Spleen (tissue), 11 donors: Measurements from ENCODE around the gene ROBO1. TPM values are rescaled to one million over a fixed set of nuclear protein-coding genes. Genes with fewer than 3 reads are reported as not detected.
A peak's percentile ranks its signal among the peaks of the same experiment; 100 is the strongest.

Experiments
- DNase-seq: peaks from one replicate; pipeline ENCODE4 v3.0.0-alpha.2; 2020
- H3K27ac ChIP-seq, 8 donors: fragments of 200-600 bp; sonication (generic) in 7 of 8; 1 replicate in 4 of 8; 2 replicates in 4 of 8; pipeline versions ENCODE4 v1.5.0 to v1.8.0; 2016 to 2021; ENCODE audit warnings: inconsistent platforms in 4 of 8, mild to moderate bottlenecking in 4 of 8, moderate library complexity in 1 of 8
- H3K27me3 ChIP-seq, 7 donors: fragments of 200-600 bp; sonication (generic) in 6 of 7; replicated peaks in 1 of 7; 1 replicate in 4 of 7; 2 replicates in 3 of 7; pipeline versions ENCODE4 v1.5.0 to v1.8.0; 2016 to 2021; ENCODE audit warnings: inconsistent platforms in 3 of 7, mild to moderate bottlenecking in 1 of 7
- H3K36me3 ChIP-seq, 6 donors: fragments of 200-600 bp; sonication (generic) in 5 of 6; 1 replicate in 4 of 6; 2 replicates in 2 of 6; pipeline versions ENCODE4 v1.5.0 to v1.8.0; 2016 to 2021; ENCODE audit warnings: inconsistent platforms in 2 of 6
- H3K4me1 ChIP-seq, 6 donors: fragments of 200-600 bp; sonication (generic) in 5 of 6; 1 replicate in 3 of 6; 2 replicates in 3 of 6; pipeline versions ENCODE4 v1.5.0 to v1.8.0; 2016 to 2021; ENCODE audit warnings: inconsistent platforms in 3 of 6
- H3K4me3 ChIP-seq, 8 donors: fragments of 200-600 bp; sonication (generic) in 7 of 8; 1 replicate in 4 of 8; 2 replicates in 4 of 8; pipeline versions ENCODE4 v1.5.0 to v1.8.0; 2016 to 2021; ENCODE audit warnings: inconsistent platforms in 4 of 8, mild to moderate bottlenecking in 4 of 8, moderate library complexity in 2 of 8
- H3K9me3 ChIP-seq, 8 donors: fragments of 200-600 bp; sonication (generic) in 7 of 8; 1 replicate in 4 of 8; 2 replicates in 4 of 8; pipeline versions ENCODE4 v1.5.0 to v1.8.0; 2016 to 2021; ENCODE audit warnings: inconsistent platforms in 4 of 8
- CTCF ChIP-seq, 11 experiments: fragments of 200-600 bp in 7 of 11; fragments of 450-650 bp in 4 of 11; sonication (generic) in 4 of 11; IDR thresholded peaks in 8 of 11; conservative IDR thresholded peaks in 3 of 11; 1 replicate in 7 of 11; 2 replicates in 4 of 11; pipeline versions ENCODE4 v1.4.0 to v1.8.0; 2016 to 2021; ENCODE audit warnings: antibody characterized with exemption in 11 of 11, inconsistent platforms in 4 of 11, mild to moderate bottlenecking in 1 of 11
- POLR2A ChIP-seq, 3 donors: fragments of 450-650 bp; IDR thresholded peaks; one replicate each; pipeline ENCODE4 v1.5.1; 2017; ENCODE audit warnings: antibody characterized with exemption in 3 of 3, mild to moderate bottlenecking in 1 of 3
- POLR2AphosphoS5 ChIP-seq, 3 donors: sonication (generic); formaldehyde crosslinking; IDR thresholded peaks; one replicate each; pipeline ENCODE4 v1.5.1; 2017; ENCODE audit warnings: antibody characterized with exemption in 3 of 3
- WGBS, 5 donors: extraction: QIAGEN DNeasy Blood & Tissue Kit in 3 of 5; methylation state at CpG; one replicate each; pipeline versions ENCODE4 v1.1.5 to v1.1.7; 2013 to 2018; 5-methylcytosine and 5-hydroxymethylcytosine counted together
- intact Hi-C: fragments of 100-400 bp; cut with DNase I; formaldehyde crosslinking; loops from one replicate; pipeline ENCODE4 v1.15.0; 2023; ENCODE audit warnings: low total_unique reads
- polyA plus RNA-seq, 3 donors: library from polyadenylated mRNA; stranded (reverse); fragments of 200-250 nt; gene quantifications; one replicate each; pipeline ENCODE4 v1.2.1, GENCODE V29; 2013
- total RNA-seq, 7 donors: library from RNA; depleted of rRNA in 3 of 7; stranded (reverse); fragments of >200 nt in 3 of 7; fragmentation: NEBNext Ultra II Directional in 4 of 7; extraction: Animal tissue kit (Norgen Biotek cat#: 25700) in 4 of 7; gene quantifications; one replicate each; pipeline versions ENCODE4 v1.1.0 to v1.2.1, GENCODE V29; 2016 to 2021
- donor health status: healthy with polysubstance abuse.
- donor health status: DM: no; HTN: no; CAD: no; lungs with moderate emphysema.
- donor health status: DM: no; HTN: no; CAD: no.
- donor health status: Bipolar disorder and iron deficiency.
- donor health status: healthy.
- donor health status: DM: no; HTN: no; CAD: no.
- donor health status: DM: yes; HTN: yes; CAD: no.

The ROBO1 gene
- total and polyA plus RNA-seq, 10 donors = 3.4 to 37.3 (median 26.0) TPM

GRCh38 chr3:79028916-79029315 lies 738.9 kb downstream of the ROBO1 start:
- intact Hi-C loops = no loop called here
- Histone ChIP-seq H3K4me3 (no peak overlapping the region), H3K27ac (no peak overlapping the region), H3K36me3 (no peaks in the 10 kb centered on the region), H3K27me3 (no peaks in the 10 kb centered on the region), H3K9me3 (no peaks in the 10 kb centered on the region), H3K4me1 (no peaks in the 10 kb centered on the region)
- TF ChIP-seq POLR2A (IDR thresholded peaks at IDR 0.05) (no peak), POLR2AphosphoS5 (IDR thresholded peaks at IDR 0.05) (no peak), CTCF (IDR thresholded peaks at IDR 0.05 in 8 of 11, conservative IDR thresholded peaks at IDR 0.05 in 3 of 11) (no peak)
- no peak for DNase-seq
- 83 to 95% (median 85%) methylated on average over 1 of the region's 1 CpG for WGBS, 5 donors

GRCh38 chr3:79027593-79027992 lies 740.2 kb downstream of the ROBO1 start:
- intact Hi-C loops = no loop called here
- 84 to 93% (median 88%) methylated on average over 2 of the region's 2 CpGs for WGBS, 5 donors

GRCh38 chr3:79019924-79020173 lies 747.9 kb downstream of the ROBO1 start:
- intact Hi-C loops = no loop called here
- no peaks in the 10 kb centered on the region for H3K36me3 ChIP-seq
- peaks cover 0 to 33% (median 6%) of the 10 kb centered on the region in 7 donors for H3K27me3 ChIP-seq
- H3K4me1 ChIP-seq = peaks cover 0 to 25% (median 0%) of the 10 kb centered on the region in 6 donors
- no peak for TF ChIP-seq CTCF (IDR thresholded peaks at IDR 0.05 in 8 of 11, conservative IDR thresholded peaks at IDR 0.05 in 3 of 11)
- no peak for TF ChIP-seq POLR2AphosphoS5 (IDR thresholded peaks at IDR 0.05)
- no peak for TF ChIP-seq POLR2A (IDR thresholded peaks at IDR 0.05)
- peak overlapping the region in 4 of 8 donors; percentile 62 to 86 (median 76) for H3K4me3 ChIP-seq
- H3K9me3 ChIP-seq = no peaks in the 10 kb centered on the region
- H3K27ac ChIP-seq = peak overlapping the region in 1 of 8 donors; percentile 85
- no peak for DNase-seq

More at GRCh38 chr3:79027593-79027992, 740.2 kb downstream of the ROBO1 start:
- H3K4me3 ChIP-seq = no peak overlapping the region
- no peak for TF ChIP-seq CTCF (IDR thresholded peaks at IDR 0.05 in 8 of 11, conservative IDR thresholded peaks at IDR 0.05 in 3 of 11)
- no peak for TF ChIP-seq POLR2A (IDR thresholded peaks at IDR 0.05)
- no peak for TF ChIP-seq POLR2AphosphoS5 (IDR thresholded peaks at IDR 0.05)
- DNase-seq = no peak
- no peaks in the 10 kb centered on the region for H3K36me3 ChIP-seq
- no peaks in the 10 kb centered on the region for H3K4me1 ChIP-seq
- no peaks in the 10 kb centered on the region for H3K9me3 ChIP-seq
- no peaks in the 10 kb centered on the region for H3K27me3 ChIP-seq
- no peak overlapping the region for H3K27ac ChIP-seq

- 1 to 6% (median 3%) methylated on average over 34 to 40 of the region's 40 CpGs for WGBS, 5 donors
- H3K36me3 ChIP-seq = no peaks in the 10 kb centered on the region
- H3K9me3 ChIP-seq = no peaks in the 10 kb centered on the region
- DNase-seq = peak; percentile 80
- H3K27ac ChIP-seq = peak overlapping the region; percentile 69 to 89 (median 84)
- intact Hi-C loops = no loop called here
- H3K27me3 ChIP-seq = peaks cover 0 to 33% (median 6%) of the 10 kb centered on the region in 7 donors
- peak overlapping the region; percentile 57 to 86 (median 62) for H3K4me3 ChIP-seq
- TF ChIP-seq CTCF (IDR thresholded peaks at IDR 0.05 in 8 of 11, conservative IDR thresholded peaks at IDR 0.05 in 3 of 11) (no peak), POLR2AphosphoS5 (IDR thresholded peaks at IDR 0.05) (peak; percentile 53 to 80 (median 58)), POLR2A (IDR thresholded peaks at IDR 0.05) (peak in 1 of 3 donors; percentile 74)
- peaks cover 0 to 25% (median under 1%) of the 10 kb centered on the region in 6 donors for H3K4me1 ChIP-seq
These were observed 748.5 kb downstream of the ROBO1 start for GRCh38 chr3:79019137-79019923.
